LHCN-M2 (cell line): ENCODE measurements around the gene SMIM33. TPM values are rescaled to one million over a fixed set of nuclear protein-coding genes. Genes with fewer than 3 reads are reported as not detected.
"Not testable (repeated sequence)": the region's sequence is repeated elsewhere in the genome, so short reads cannot be mapped to it uniquely, and the experiment has no call there.

Experiments
- DNase-seq: peaks from one replicate; pipeline ENCODE4 v3.0.0-alpha.2; 2012; ENCODE audit warnings: low read depth
- total RNA-seq: library from RNA; depleted of rRNA; stranded (reverse); fragments of >200 nt; gene quantifications from 2 replicates; pipeline ENCODE4 v1.2.3, GENCODE V29; 2014

Gene SMIM33
- total RNA-seq, 1 experiment from 2014 or later, result not detected

DNA sequence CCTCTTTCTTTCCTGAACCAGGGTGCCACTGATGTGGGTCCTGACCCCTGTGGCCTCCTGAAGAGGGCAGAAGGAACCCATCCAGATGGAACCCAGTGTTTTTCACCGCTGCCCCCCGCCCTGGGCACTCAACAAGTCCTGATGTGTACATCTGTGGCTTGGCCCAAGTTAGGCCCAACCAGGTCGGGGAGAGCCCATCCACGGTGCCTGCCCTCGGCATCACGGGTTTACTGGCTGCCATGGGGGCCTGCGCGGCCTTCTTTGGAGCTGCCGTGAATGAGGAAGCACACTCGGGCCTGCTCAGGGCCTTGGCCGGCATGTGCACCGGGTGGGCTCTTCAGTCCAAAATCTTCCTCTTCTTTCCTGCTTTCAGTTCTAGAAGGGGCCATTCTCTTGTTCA is 14.0 kb upstream of the SMIM33 start:
- DNase-seq, result no peak

DNA sequence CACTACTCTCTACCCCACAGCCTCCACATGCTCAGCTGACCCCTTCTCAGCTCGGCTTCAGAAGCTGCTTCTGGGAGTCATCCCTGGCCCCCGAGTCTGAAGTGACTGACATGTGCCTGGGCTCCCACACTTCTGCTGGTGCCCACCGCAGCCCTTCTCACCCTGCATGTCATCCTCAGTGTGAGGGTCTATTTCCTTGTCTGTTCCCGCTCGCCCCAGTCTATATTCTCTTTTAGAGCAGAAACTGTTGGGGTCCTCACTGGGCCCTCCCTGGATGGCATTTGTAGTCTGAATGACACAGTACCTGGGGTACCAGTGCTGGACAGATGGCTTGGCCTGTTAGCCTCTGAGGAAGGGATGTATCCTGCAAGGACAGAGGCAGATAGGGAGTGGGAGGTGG is 13.6 kb upstream of the SMIM33 start:
- no peak for DNase-seq

DNA sequence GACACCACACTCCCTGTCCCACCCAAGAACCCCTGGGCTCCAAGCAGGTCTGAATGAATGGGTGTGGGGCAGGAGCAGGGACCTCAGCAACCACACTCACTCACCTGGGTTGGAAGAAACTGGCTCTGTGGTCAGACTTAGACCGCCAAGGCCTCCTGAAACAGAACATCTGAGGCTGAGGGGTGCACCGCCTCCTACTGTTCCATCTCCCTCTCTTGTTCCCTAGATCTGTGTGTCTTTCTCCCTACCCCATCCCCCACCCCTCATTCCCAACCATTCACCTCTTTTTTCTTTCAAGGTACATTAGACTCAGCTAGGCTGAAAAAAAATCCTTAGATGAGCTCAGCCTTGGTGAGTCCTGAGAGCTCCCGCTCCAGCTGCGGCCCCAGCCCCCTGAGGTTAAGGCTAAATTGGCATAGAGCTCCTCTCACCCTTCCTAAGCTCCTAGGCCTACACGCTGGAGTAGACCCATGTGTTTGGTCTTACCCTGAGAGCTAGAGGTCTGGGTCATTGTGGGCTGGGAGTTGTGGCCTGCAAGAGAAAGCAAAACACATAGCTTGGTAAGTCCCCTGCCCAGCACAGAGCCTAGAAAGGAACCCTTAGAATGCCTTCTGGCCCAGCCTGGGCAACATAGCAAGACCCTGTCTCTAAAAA is 13.0 kb upstream of the SMIM33 start:
- DNase-seq, result no peak

DNA sequence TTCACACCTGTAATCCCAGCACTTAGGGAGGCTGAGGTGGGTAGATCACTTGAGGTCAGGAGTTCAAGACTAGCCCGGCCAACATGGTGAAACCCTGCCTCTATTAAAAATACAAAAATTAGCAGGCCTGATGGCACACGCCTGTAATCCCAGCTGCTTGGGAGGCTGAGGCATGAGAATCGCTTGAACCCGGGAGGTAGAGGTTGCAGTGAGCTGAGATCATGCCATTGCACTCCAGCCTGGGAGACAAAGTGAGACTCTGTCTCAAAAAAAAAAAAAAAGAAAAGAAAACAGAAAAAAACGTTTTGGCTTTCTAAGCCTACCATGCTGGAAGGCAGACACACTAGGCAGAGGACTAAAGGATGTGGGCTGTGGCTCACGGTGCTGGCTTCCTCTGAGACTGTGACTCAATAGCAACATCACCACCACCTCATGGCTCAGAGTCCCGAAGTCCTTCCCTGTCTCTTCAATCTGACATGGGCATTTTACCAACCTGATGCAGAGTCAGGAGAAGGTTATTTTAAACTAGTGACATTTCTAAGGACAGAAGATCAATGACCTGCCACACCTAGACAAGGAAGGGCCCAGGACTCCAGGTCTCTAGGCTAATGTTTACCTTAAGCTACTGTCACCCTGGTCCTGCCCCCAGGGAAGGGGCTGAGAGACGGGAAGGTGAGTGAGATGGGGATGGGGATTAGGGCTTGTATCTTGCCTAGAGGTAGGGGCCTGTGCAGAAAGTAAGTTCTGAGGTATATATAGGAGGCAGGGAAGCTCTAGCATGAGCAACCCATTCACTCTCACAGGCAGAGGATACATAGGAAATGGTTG is 12.0 kb upstream of the SMIM33 start:
- DNase-seq, result peak; percentile 81

DNA sequence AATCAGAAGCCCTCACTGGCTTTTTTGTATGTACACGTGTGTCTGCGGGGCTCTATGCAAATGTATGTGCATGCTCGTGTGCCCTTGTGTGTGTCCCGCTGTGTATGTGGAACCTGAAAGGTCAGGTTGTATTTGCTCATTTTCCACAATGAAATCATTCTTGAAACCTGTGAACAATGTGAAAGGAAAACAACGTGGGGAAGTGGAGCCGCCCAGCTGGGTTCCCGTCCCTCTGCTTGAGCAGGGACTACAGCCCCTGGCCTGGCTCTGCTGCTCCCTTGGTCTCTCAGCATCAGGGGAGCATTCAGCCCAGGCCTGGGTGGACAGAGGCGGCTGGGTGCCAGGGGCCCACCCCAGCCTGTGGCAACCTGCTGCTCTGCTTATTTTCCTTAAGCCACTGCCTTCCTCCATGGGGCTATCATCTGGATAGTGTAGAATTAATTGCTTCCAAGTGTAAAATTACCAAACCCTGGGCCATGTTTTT is 11.3 kb upstream of the SMIM33 start:
- no peak for DNase-seq

DNA sequence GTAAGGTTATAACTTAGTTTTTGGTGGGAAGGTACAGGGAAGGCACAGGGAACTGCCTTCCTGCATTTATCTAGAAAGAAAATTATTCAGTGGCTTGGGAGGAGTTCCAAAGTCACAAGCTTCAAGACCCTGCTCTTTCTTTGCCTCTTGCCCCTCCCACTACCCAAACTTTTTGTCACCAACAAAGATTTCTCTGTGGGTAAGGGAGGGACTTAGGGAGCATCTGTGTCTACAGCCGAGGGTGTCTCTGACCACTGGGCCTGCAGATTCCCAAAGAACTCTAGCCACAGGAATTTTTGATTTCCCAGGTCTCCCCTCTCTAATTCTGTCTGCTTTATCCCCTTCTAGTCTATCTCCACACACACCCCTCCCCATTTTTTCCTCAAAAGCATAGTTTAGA is 10.3 kb upstream of the SMIM33 start:
- peak; percentile 55 for DNase-seq

DNA sequence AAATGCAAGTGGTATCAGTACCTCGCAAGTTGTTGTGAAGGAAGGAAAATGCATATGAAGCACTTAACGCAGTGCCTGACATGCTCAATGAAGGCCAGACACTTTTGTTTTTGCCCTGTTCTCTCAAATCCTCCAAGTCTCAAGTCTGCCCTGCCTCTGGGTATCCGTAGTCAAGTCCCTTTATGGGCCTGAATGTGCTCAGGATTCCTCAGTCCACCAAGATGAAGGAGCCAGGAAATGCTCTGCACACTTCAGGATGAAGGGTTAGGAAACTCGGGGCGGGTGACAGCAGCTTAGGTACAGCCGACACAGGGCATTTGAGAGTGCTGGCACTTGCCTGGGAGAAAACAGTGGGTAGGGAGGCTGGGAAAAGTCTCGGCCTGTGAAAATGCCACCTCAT is 9.6 kb upstream of the SMIM33 start:
- DNase-seq, result no peak

DNA sequence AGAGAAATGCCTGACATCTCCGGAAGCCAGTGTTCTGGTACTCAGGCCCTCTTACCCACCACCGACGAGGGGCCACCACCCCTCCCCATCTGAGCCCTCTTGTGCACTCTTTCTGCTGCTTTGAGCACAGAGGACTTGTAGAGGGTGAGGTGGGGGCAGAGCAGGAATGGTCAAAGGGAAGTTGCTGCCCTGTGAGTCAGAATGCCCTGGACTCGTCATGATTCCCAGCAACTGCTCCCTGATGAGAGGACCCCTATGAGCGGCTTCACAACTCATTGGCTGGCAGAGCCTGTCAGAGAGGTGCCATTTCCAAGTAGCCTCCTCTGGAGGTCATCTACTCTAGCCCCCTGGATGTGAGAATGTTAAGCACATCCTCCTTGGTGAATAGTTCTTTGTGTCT is 9.1 kb upstream of the SMIM33 start:
- peak; percentile 80 for DNase-seq

DNA sequence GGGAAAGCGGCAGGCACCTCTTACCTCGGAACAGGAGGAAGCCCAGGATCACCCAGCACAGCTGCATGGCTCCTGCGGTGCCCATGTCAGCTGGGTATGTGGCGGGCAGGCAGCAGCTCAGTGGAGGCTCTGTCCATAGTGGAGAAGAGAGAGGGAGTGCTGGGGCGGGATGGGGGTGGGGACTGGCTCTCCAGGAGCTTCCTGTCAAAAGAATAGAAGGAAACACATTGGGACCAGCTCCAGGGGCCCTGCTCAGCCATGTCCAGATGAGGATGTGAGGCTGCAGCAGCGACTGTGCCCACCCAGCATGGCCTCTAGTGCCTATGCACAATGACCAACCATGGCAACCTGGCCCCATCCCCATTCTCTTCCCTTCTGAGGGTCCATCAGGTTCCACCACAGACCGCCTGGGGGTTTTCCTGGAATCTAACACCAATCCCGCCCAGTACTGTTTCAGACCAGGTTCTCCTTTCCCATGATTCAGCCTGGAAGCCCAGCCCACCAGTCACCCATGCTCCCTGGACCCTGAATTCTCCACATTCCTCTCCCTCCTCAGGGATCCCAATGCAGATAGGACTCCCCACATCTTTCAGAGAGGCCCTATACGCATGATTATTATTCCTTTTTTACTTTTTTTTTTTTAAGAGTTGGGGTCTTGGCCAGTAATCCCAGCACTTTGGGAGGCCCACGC is 8.1 kb upstream of the SMIM33 start, which contains the start of gene ECSCR:
Gene ECSCR (minus strand): TSS at position 158 of the 691 bp plus-strand sequence. CDS start 73 bp downstream, at position 85.
- DNase-seq, result no peak

DNA sequence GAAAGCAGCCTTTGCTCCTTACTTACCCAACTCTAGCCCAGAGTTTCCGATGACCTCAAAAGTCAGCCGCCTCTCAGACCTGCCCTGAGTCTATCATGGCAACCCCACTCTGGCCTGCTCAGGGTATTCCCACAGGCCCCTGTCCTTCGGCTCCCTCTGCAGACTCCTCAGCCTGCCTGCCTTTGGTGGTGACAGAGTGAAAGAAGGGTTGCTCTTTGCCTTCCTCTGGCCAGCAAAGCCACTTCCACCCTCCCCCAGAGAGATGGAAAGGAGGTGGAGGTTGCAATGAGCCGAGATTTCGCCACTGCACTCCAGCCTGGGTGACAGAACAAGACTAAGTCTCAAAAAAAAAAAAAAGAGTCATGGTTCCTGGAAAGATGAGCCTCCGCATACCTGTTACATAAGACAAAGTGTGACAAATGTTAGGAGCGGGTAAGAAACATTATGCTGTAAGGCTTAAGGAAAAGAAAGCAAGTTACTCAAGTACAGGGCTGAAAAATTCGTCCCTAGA is 2.3 kb upstream of the SMIM33 start:
- DNase-seq, result no peak

DNA sequence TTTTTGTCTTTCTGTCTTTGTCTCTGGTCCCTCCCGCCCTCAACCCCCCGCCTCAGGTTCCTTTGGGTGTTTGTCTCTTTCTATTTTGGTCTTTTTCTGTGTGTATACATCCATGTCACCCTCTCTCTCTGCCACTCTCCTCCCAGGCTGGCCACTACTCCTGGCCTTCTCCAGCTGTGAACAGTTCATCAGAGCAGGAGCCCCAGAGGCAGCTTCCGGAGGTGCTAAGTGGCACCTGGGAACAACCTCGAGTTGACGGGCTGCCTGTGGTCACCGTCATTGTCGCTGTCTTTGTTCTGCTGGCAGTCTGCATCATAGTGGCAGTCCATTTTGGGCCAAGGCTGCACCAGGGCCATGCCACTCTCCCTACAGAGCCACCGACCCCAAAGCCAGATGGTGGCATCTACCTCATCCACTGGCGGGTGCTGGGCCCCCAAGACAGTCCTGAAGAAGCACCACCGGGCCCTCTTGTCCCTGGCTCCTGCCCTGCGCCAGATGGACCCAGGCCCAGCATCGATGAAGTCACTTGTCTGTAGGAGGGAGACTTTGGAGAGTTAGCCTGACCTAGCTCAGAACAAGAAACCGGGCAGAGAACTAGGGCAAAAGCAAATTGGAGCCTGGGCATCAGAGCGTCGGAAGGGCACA is 1.7 kb downstream of the SMIM33 start:
- no peak for DNase-seq

DNA sequence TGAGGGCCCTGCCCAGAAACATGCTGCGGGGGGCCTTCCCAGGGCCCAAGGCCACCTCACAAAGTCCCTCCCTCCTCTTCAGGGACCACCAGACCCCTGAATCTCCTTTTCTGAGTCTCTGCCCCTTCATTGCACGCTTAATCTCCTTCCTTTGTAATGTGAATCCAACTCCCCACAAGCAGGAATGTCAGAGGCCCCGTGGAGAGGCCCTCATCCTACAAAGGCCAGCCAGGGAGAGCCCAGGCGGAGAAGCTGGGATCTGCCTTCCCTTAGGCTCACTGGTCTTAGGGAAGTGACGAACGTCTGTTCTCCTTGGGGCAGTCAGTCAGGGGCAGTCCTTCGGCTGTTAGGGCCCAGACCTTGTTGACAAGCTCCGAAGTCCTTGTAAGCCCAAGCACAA is 2.3 kb downstream of the SMIM33 start:
- DNase-seq, result no peak

DNA sequence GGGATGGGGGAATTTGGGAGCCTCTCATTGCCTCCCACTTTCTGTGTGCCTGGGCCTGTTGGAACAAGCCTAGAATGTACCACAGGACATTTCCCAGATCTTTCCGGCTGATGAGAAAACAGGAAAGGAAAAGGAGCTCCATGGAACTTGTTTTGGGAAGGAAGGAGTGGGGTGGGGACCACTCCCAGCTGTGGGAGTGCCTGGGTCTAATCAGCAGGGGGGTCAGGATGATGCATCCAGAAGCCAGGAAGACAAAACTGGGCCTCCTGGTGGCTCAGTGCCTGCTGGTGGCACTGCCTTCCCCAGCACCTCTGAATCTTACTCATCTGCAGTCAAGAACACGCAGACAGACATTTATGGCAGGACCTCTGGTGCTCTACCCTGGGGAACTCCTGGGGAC is 2.8 kb downstream of the SMIM33 start:
- DNase-seq, result no peak

DNA sequence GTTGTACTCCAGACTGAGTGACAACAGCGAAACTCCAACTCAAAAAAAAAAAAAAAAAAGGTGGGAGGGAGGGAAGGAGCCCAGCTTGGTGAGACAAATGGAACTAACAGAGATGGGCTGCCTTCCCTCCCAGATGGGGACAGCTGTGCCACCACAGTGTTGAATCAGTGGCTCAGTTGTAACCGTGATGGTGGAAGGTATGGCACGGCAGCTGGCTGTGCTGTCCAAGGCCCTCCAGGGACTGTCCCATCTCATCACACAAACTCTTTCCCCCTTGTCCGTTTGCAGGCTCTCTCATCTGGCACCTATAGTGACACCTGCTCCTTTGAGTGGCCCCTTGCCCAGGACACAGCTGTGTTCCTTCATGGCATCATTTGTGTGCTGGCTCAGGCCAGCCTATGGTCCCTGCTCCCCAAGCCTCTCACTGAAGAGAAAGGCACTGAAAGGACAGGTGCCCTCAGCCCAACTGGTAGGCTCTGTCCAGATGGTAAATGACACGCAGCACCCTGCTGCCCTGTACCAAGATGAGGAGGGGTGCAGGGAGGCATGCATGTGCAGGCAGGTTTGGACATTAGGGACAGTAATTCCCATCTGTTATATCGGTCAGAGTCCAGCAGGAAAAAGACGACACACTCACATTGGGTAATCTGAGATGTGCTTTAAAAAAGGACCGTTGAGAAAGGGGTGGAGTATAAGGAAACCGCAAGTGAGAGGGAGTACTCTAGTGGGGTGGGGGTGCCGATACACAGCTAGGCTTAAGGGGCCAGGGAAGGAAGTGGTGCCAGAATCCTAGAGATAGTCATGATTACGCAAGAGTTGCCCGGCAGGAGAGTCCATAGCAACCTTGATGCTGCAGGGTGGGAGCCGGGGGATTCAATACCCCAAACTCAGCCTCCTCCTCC is 4.3 kb downstream of the SMIM33 start:
- DNase-seq, result peak; percentile 84

DNA sequence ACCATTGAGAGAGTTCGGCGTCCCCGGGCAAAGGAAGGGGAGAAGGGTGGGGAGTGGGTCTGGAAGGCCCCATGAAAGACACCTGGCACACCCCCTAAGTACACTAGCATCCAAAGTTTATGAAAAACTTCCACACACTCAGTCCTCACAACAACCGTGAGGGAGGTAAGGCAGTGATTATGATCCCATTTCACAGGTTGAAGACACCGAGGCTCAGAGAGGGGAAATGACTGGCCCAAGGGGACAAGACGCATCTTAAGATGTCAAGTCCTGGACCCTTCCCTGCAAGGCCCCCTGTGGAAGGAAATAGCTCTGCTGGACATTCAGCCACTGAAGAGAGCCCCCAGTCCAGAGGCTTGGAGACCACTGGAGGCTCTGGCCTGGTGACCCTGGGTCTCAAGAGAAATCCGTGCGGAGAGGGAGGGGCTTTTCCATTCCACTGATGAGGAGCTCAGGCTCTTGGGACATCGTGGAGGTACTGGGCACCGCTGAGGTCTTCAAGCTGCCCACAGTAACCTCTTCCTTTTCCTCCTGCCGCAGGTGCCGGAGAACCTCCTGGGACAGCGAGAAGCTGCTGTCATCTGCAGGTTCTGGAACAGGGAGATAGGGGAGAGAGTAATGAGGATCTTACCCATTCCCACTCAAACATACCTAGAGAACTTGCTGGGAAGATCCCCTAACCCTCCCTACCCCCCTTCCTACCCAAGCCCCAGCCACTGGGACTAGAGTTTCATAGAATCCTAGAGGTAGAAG is 5.2 kb downstream of the SMIM33 start:
- DNase-seq, result no peak

DNA sequence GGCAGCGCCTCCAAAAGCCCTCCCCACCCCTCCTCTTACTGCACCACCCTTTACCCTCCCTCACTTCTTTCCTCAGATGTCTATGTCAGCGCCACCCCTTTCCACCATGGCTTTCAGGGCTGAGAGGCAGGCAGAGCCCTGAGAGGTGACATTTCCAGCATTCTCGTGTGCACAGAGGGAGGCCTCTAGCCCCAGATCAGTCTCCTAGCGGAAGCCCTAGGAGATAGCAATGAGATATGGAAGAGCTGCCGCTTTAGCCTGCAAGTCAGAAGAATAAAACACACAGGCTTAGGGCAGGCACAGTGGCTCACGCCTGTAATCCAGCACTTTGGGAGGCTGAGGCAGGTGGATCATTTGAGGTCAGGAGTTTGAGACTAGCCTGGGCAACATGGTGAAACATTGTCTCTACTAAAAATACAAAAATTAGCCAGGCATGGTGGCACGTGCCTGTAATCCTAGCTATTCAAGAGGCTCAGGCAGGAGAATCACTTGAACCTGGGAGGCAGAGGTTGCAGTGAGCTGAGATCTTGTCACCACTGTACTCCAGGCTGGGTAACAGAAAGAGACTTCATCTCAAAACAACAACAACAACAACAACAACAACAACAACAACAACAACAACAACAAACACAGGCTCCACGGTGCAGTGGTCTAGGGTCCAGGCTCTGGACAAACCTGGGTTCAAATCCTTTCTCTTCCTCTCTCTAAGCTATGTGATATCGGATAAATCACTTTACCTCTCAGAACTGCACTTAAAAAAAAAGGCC is 8.0 kb downstream of the SMIM33 start:
- DNase-seq, result not testable (repeated sequence)

DNA sequence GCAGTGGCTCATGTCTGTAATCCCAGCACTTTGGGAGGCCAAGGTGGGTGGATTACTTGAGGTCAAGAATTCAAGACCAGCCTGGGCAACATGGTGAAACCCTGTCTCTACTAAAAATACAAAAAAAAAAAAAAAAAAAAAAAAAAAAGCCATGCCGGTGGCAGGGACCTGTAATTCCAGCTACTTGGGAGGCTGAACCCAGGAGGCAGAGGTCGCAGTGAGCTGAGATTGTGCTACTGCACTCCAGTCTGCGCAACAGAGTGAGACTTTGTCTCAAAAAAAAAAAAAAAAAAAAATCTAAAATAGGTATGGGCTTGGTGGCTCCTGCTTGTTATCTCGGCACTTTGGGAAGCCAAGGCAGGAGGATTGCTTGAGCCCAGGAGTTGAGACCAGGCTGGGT is 8.9 kb downstream of the SMIM33 start:
- not testable (repeated sequence) for DNase-seq

DNA sequence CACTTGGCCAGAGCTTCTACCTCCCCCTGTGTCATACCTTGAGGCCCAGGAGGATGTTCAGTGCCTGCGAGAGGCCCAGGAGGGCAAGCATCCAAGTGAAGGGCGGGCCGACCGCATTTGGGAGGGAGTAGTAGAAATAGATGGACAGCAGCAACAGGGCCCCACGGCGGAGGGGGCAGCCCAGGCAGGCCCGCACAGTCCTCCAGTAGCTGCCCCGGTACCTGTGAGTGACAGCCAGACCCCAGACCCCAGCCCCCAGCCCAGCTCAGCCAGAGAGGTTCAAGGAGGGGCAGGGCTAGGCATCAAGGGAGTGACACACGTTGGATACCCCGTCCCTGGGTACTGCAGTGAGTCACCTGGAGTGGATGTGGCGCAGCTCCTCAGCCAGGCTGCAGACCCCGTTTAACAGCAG is 10.3 kb downstream of the SMIM33 start:
- peak; percentile 71 for DNase-seq

DNA sequence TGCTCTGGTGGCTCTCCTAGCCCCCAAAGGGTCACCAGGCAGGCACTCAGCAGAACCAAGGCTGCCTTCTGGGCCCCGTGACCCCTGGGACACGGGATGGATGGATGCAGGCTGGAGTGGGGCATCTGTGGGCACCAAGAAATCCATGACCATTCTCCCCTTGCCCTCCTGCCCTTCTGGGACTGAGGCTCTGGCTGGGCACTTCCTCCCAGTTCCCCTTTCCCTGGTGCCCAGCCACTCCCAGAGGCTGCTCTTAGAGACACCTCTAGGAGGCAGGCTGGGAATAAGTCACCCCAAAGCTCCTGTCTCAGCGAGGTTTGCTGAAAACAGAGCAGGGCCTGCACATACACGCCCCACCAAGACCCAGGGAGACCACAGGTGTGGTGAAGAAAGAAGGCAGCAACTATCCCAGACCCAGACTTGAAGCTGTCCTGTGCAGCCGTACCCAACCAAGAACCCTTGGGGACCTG is 10.8 kb downstream of the SMIM33 start:
- DNase-seq, result peak; percentile 74
